ENCODE measurements around the gene NDOR1.

GRCh38 chr9:137160054-137160425 lies 45.5 kb upstream of the NDOR1 start:
- TF ChIP-seq POLR2A (IDR thresholded peaks at IDR 0.05) (no peak), CTCF (IDR thresholded peaks at IDR 0.05) (no peak)
